Hepatocyte (in vitro differentiated cells): Measurements from ENCODE around the gene LIPA.
"Not testable (repeated sequence)": the region's sequence is repeated elsewhere in the genome, so short reads cannot be mapped to it uniquely, and the experiment has no call there.

Experiments used
- EZH2 ChIP-seq: fragments of 200-600 bp; sonication (generic); IDR thresholded peaks from 2 replicates; pipeline ENCODE4 v1.6.1; 2016; ENCODE audit warnings: antibody characterized with exemption, mild to moderate bottlenecking, borderline replicate concordance
- EZH2phosphoT487 ChIP-seq: fragments of 200-600 bp; sonication (generic); IDR thresholded peaks from one replicate; pipeline ENCODE4 v1.6.1; 2018; ENCODE audit warnings: antibody characterized with exemption, mild to moderate bottlenecking, low read depth, moderate library complexity; ENCODE audit not compliant: unreplicated experiment, severe bottlenecking
- TF ChIP-seq, protein P1 (sequence below): fragments of 200-600 bp; sonication (generic); IDR thresholded peaks from 2 replicates; pipeline ENCODE4 v1.5.1; 2016; ENCODE audit warnings: antibody characterized with exemption, mild to moderate bottlenecking; ENCODE audit not compliant: poor library complexity

DNA sequence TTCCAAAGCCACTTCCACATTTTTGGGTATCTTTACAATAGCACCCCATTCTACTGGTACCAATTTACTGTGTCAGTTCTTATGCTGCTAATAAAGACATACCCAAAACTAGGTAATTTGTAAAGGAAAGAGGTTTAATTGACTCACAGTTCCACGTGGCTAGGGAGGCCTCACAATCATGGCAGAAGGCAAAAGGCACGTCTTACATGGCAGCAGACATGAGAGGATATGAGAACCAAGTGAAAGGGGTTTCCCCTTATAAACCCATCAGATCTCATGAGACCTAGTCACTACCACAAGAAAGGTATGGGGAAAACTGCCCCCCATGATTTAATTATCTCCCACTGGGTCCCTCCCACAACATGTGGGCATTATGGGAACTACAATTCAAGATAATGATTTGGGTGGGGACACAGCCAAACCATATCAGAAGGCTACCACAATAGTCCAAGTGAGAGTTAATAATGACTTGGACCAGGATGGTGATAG, 3.6 kb upstream of the LIPA start:
- not testable (repeated sequence) for TF ChIP-seq EZH2phosphoT487, EZH2
- TF ChIP-seq, protein P1, sequence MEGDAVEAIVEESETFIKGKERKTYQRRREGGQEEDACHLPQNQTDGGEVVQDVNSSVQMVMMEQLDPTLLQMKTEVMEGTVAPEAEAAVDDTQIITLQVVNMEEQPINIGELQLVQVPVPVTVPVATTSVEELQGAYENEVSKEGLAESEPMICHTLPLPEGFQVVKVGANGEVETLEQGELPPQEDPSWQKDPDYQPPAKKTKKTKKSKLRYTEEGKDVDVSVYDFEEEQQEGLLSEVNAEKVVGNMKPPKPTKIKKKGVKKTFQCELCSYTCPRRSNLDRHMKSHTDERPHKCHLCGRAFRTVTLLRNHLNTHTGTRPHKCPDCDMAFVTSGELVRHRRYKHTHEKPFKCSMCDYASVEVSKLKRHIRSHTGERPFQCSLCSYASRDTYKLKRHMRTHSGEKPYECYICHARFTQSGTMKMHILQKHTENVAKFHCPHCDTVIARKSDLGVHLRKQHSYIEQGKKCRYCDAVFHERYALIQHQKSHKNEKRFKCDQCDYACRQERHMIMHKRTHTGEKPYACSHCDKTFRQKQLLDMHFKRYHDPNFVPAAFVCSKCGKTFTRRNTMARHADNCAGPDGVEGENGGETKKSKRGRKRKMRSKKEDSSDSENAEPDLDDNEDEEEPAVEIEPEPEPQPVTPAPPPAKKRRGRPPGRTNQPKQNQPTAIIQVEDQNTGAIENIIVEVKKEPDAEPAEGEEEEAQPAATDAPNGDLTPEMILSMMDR, result not testable (repeated sequence)
